ENCODE data around the gene MTHFSD.

DNA sequence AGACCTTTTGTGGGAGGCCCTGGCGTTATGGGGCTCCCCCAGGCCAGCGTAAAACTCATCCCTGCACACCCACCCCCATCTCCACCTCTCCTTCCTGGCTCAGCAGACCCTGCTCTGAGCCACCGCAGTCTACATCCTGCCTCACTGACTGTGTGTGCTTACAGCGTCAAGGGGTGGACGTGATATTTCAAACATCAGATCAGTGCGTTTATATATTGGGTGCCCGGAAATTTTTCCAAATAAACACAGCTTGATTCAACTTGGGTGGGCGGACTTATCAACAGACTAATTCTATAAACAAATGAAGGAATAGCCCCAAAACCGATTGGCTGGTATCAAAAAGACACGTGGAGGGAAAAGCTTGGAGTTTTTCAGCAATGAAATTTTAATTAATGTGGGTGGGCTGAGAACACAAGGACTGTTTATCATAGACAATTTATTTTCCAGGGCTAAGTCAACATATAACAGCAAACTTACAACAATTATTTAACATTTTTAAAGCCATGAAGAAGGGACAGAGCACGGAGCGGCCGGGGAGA, 23.1 kb upstream of the MTHFSD start, which contains the start of gene FOXL1:
- no peak for TF ChIP-seq POLR2A (IDR thresholded peaks at IDR 0.05)
- TF ChIP-seq, protein P1, sequence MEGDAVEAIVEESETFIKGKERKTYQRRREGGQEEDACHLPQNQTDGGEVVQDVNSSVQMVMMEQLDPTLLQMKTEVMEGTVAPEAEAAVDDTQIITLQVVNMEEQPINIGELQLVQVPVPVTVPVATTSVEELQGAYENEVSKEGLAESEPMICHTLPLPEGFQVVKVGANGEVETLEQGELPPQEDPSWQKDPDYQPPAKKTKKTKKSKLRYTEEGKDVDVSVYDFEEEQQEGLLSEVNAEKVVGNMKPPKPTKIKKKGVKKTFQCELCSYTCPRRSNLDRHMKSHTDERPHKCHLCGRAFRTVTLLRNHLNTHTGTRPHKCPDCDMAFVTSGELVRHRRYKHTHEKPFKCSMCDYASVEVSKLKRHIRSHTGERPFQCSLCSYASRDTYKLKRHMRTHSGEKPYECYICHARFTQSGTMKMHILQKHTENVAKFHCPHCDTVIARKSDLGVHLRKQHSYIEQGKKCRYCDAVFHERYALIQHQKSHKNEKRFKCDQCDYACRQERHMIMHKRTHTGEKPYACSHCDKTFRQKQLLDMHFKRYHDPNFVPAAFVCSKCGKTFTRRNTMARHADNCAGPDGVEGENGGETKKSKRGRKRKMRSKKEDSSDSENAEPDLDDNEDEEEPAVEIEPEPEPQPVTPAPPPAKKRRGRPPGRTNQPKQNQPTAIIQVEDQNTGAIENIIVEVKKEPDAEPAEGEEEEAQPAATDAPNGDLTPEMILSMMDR (IDR thresholded peaks at IDR 0.05): no peak
- no peak for TF ChIP-seq POLR2AphosphoS5 (IDR thresholded peaks at IDR 0.05)
